SK-N-SH (cell line): ENCODE data around the gene PLAC8. TPM values are rescaled to one million over a fixed set of nuclear protein-coding genes. Genes with fewer than 3 reads are reported as not detected.

Source experiments
- CTCF ChIA-PET: fragments of 300-600, 350-600 bp; formaldehyde crosslinking; extraction: SDS; loops from one replicate; lab custom pipeline; 2021; lab: Yijun Ruan, JAX
- POLR2A ChIA-PET: fragments of 350-600 bp; sonication (Branson Sonifier 250); formaldehyde crosslinking; extraction: SDS; loops from one replicate; lab custom pipeline; 2020; ENCODE audit warnings: antibody characterized with exemption, inconsistent platforms; lab: Yijun Ruan, JAX
- DNase-seq: peaks from one replicate; pipeline ENCODE4 v3.0.0; 2012
- H2AFZ ChIP-seq: fragments of 200-600 bp; sonication (generic); 2 replicates; pipeline ENCODE4 v1.8.1; 2016; ENCODE audit warnings: antibody characterized with exemption, mild to moderate bottlenecking, low read depth
- H3F3A ChIP-seq: fragments of 200-600 bp; sonication (generic); replicated peaks from 2 replicates; pipeline ENCODE3; 2016; ENCODE audit warnings: antibody characterized with exemption, mild to moderate bottlenecking; ENCODE audit not compliant: insufficient read depth
- H3K27ac ChIP-seq, 2 experiments: fragments of 200-500 bp in 1 of 2; fragments of 200-600 bp in 1 of 2; sonication (Bioruptor generic) in 1 of 2; sonication (generic), shearing (Covaris generic) in 1 of 2; 2 replicates each; pipeline versions ENCODE4 v1.5.1 to v1.6.1; 2014 to 2016; ENCODE audit warnings: low read depth in 2 of 2, inconsistent platforms in 1 of 2, low read length in 1 of 2, mild to moderate bottlenecking in 1 of 2, mixed read lengths in 1 of 2
- H3K27me3 ChIP-seq: fragments of 200-600 bp; sonication (generic), shearing (Covaris generic); 2 replicates; pipeline ENCODE4 v1.6.1; 2016; ENCODE audit warnings: mixed run types; ENCODE audit not compliant: insufficient read depth
- H3K36me3 ChIP-seq, 2 experiments: fragments of 200-500 bp in 1 of 2; fragments of 200-600 bp in 1 of 2; sonication (Bioruptor generic) in 1 of 2; sonication (generic) in 1 of 2; replicated peaks in 1 of 2; 2 replicates each; pipeline versions ENCODE3 to v1.5.1; 2014 to 2016; ENCODE audit warnings: low read length in 1 of 2, mild to moderate bottlenecking in 1 of 2; ENCODE audit not compliant: insufficient read depth in 2 of 2, control insufficient read depth in 1 of 2
- H3K4me1 ChIP-seq, 2 experiments: fragments of 200-500 bp in 1 of 2; fragments of 200-600 bp in 1 of 2; sonication (Bioruptor generic) in 1 of 2; sonication (generic), shearing (Covaris generic) in 1 of 2; 2 replicates each; pipeline versions ENCODE4 v1.5.1 to v1.6.1; 2014 to 2016; ENCODE audit warnings: low read depth in 1 of 2, low read length in 1 of 2, mixed run types in 1 of 2; ENCODE audit not compliant: insufficient read depth in 2 of 2, control insufficient read depth in 1 of 2
- H3K4me2 ChIP-seq: fragments of 200-600 bp; sonication (generic), shearing (Covaris generic); 2 replicates; pipeline ENCODE4 v1.6.1; 2017; ENCODE audit warnings: mixed run types
- H3K4me3 ChIP-seq, 2 experiments: fragments of 200-500 bp in 1 of 2; fragments of 200-600 bp in 1 of 2; sonication (Bioruptor generic) in 1 of 2; sonication (generic), shearing (Covaris generic) in 1 of 2; 2 replicates each; pipeline versions ENCODE4 v1.5.1 to v1.8.1; 2014 to 2016; ENCODE audit warnings: low read depth in 2 of 2, inconsistent platforms in 1 of 2, low read length in 1 of 2, mild to moderate bottlenecking in 1 of 2, mixed read lengths in 1 of 2, moderate library complexity in 1 of 2
- H3K79me2 ChIP-seq: fragments of 200-600 bp; sonication (generic); 2 replicates; pipeline ENCODE4 v1.8.1; 2017; ENCODE audit warnings: mild to moderate bottlenecking; ENCODE audit not compliant: insufficient read depth
- H3K9ac ChIP-seq: fragments of 200-600 bp; sonication (generic); 2 replicates; pipeline ENCODE4 v1.6.1; 2017; ENCODE audit warnings: mixed run types
- H3K9me2 ChIP-seq: fragments of 200-600 bp; sonication (generic); 2 replicates; pipeline ENCODE4 v1.6.1; 2017; ENCODE audit warnings: mixed run types
- H3K9me3 ChIP-seq: fragments of 200-600 bp; sonication (generic); 2 replicates; pipeline ENCODE4 v1.6.1; 2017; ENCODE audit warnings: mixed run types, mild to moderate bottlenecking, moderate library complexity
- H4K20me1 ChIP-seq: fragments of 200-600 bp; sonication (generic); 2 replicates; pipeline ENCODE4 v1.6.1; 2017; ENCODE audit warnings: mild to moderate bottlenecking, mixed run types; ENCODE audit not compliant: insufficient read depth
- CHD2 ChIP-seq: fragments of 150-350 bp; IDR thresholded peaks from 2 replicates; pipeline ENCODE4 v1.6.1; 2018; ENCODE audit warnings: low read length; ENCODE audit not compliant: partially characterized antibody
- ELF1 ChIP-seq: IDR thresholded peaks from 2 replicates; pipeline ENCODE4 v1.4.0; 2012
- FOSL2 ChIP-seq: IDR thresholded peaks from 2 replicates; pipeline ENCODE4 v1.4.0; 2012; ENCODE audit warnings: low read depth, mild to moderate bottlenecking, moderate library complexity, borderline replicate concordance
- FOXM1 ChIP-seq: IDR thresholded peaks from 2 replicates; pipeline ENCODE4 v1.4.0; 2012; ENCODE audit warnings: low read depth, mild to moderate bottlenecking
- GABPA ChIP-seq: IDR thresholded peaks from 2 replicates; pipeline ENCODE4 v1.4.0; 2012; ENCODE audit warnings: low read depth, mild to moderate bottlenecking
- GATA2 ChIP-seq: sonication (generic); formaldehyde crosslinking; IDR thresholded peaks from 2 replicates; pipeline ENCODE4 v1.5.0; 2020; ENCODE audit warnings: mild to moderate bottlenecking, missing genetic modification reagents
- JUND ChIP-seq: IDR thresholded peaks from 2 replicates; pipeline ENCODE4 v1.4.0; 2012
- NRF1 ChIP-seq: IDR thresholded peaks from 2 replicates; pipeline ENCODE4 v1.6.1; 2012; ENCODE audit warnings: low read depth, mild to moderate bottlenecking, low read length
- POLR2AphosphoS5 ChIP-seq: IDR thresholded peaks from 2 replicates; pipeline ENCODE4 v1.6.1; 2012; ENCODE audit warnings: low read depth, low read length
- RAD21 ChIP-seq: IDR thresholded peaks from 2 replicates; pipeline ENCODE4 v1.6.1; 2012; ENCODE audit warnings: mild to moderate bottlenecking, low read length
- RXRA ChIP-seq: IDR thresholded peaks from 2 replicates; pipeline ENCODE4 v1.4.0; 2012; ENCODE audit warnings: low read depth, mild to moderate bottlenecking, borderline replicate concordance
- SMC3 ChIP-seq: IDR thresholded peaks from 2 replicates; pipeline ENCODE4 v1.6.1; 2012; ENCODE audit warnings: low read depth, low read length, improper control_type of control experiment
- TCF12 ChIP-seq: IDR thresholded peaks from 2 replicates; pipeline ENCODE4 v1.4.0; 2012
- YY1 ChIP-seq: IDR thresholded peaks from 2 replicates; pipeline ENCODE4 v1.4.0; 2012; ENCODE audit warnings: low read depth, mild to moderate bottlenecking
- ZBTB33 ChIP-seq: IDR thresholded peaks from 2 replicates; pipeline ENCODE4 v1.4.0; 2012; ENCODE audit warnings: low read depth, borderline replicate concordance
- WGBS: methylation state at CpG from one replicate; pipeline ENCODE4 v1.1.6; 2017; ENCODE audit warnings: low lambda C conversion rate; 5-methylcytosine and 5-hydroxymethylcytosine counted together
- polyA plus RNA-seq, 3 experiments: library from polyadenylated mRNA; depleted of rRNA; stranded (reverse); fragments of >200 nt; gene quantifications; 2 replicates each; pipeline ENCODE4 v1.2.3, GENCODE V29; 2012
- TF ChIP-seq, protein P1 (sequence below): IDR thresholded peaks from 2 replicates; pipeline ENCODE4; 2012
- TF ChIP-seq, protein P2 (sequence below): IDR thresholded peaks from 2 replicates; pipeline ENCODE4 v1.4.0; 2012; ENCODE audit warnings: low read depth
- TF ChIP-seq, protein P3 (sequence below): IDR thresholded peaks from 2 replicates; pipeline ENCODE4 v1.4.0; 2012; ENCODE audit warnings: low read depth, borderline replicate concordance

The PLAC8 gene
- polyA plus RNA-seq, 1 of the 3 experiments (the other 2 are of a cell fraction), result 11.3 TPM

GRCh38 chr4:83121246-83121645 lies 6.7 kb upstream of the PLAC8 start:
- 31% methylated on average over 5 of the region's 5 CpGs for WGBS
- H3K9me3 ChIP-seq, result no peaks in the 10 kb centered on the region
- H3K27me3 ChIP-seq, result no peaks in the 10 kb centered on the region
- POLR2A ChIA-PET, result no interaction called here
- H3K9me2 ChIP-seq, result no peaks in the 10 kb centered on the region
- H3K9ac ChIP-seq, result no peak overlapping the region
- H3K79me2 ChIP-seq, result no peaks in the 10 kb centered on the region
- TF ChIP-seq ZBTB33 (no peak), RXRA (no peak), JUND (no peak), FOSL2 (no peak), GATA2 (CRISPR knock-in tag) (no peak), CHD2 (no peak), POLR2AphosphoS5 (no peak), SMC3 (no peak), ELF1 (no peak)
- TF ChIP-seq, protein P1, sequence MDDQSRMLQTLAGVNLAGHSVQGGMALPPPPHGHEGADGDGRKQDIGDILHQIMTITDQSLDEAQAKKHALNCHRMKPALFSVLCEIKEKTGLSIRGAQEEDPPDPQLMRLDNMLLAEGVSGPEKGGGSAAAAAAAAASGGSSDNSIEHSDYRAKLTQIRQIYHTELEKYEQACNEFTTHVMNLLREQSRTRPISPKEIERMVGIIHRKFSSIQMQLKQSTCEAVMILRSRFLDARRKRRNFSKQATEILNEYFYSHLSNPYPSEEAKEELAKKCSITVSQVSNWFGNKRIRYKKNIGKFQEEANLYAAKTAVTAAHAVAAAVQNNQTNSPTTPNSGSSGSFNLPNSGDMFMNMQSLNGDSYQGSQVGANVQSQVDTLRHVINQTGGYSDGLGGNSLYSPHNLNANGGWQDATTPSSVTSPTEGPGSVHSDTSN, result no peak
- TF ChIP-seq, all 33 proteins: peak for 0
- no peak overlapping the region for H3K4me3 ChIP-seq
- H3K4me1 ChIP-seq, result no peaks in the 10 kb centered on the region
- H3K4me2 ChIP-seq, result no peak overlapping the region
- H3K36me3 ChIP-seq, result peaks cover 0 to 4% of the 10 kb centered on the region in 2 experiments
- no peak overlapping the region for H3K27ac ChIP-seq
- H3F3A ChIP-seq, result no peaks in the 10 kb centered on the region
- no peak overlapping the region for H2AFZ ChIP-seq
- no peaks in the 10 kb centered on the region for H4K20me1 ChIP-seq
- CTCF ChIA-PET, result no interaction called here
- no peak for DNase-seq

DNA sequence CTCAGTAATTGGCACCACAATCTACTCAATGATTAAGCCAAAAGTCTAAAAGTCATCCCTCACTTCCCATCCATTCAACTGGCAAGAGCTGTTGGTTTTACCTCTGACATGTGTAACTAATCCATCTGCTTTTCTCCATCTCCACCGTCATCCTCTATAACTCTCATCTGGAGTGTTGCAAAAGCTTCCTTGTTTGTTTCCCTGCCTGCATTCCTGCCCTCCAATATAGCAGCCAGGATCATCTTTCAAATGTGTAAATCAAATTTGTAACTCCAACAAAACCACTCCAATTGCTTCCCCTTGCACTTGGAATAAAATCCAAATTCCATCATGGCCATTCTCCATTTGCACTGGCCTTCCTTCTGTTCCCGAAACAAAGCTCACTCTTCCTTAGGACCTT lies 4.3 kb upstream of the PLAC8 start:
- POLR2A ChIA-PET, result no interaction called here
- Histone ChIP-seq H3K9ac (no peak overlapping the region), H3K4me2 (no peak overlapping the region), H3K4me1 (peaks cover 0 to 17% of the 10 kb centered on the region in 2 experiments; a peak in 2 of 4 replicates), H3K4me3 (no peak overlapping the region), H3K27ac (no peak overlapping the region), H3K79me2 (no peaks in the 10 kb centered on the region), H3K36me3 (peaks cover 0 to 4% of the 10 kb centered on the region in 2 experiments), H3K9me2 (no peaks in the 10 kb centered on the region), H4K20me1 (no peaks in the 10 kb centered on the region), H3K9me3 (no peaks in the 10 kb centered on the region), H3K27me3 (no peaks in the 10 kb centered on the region), H3F3A (peaks cover 7% of the 10 kb centered on the region), H2AFZ (no peak overlapping the region)
- CTCF ChIA-PET, result interaction anchor here (1.5 kb wide), 1 partner anchor 9 kb away, joined by 6 read pairs; no protein-coding TSS in a partner anchor
- no peak for TF ChIP-seq FOXM1
- TF ChIP-seq RXRA, result no peak
- TF ChIP-seq, protein P2, sequence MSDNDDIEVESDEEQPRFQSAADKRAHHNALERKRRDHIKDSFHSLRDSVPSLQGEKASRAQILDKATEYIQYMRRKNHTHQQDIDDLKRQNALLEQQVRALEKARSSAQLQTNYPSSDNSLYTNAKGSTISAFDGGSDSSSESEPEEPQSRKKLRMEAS, result no peak
- no peak for TF ChIP-seq RAD21
- TF ChIP-seq, protein P3, sequence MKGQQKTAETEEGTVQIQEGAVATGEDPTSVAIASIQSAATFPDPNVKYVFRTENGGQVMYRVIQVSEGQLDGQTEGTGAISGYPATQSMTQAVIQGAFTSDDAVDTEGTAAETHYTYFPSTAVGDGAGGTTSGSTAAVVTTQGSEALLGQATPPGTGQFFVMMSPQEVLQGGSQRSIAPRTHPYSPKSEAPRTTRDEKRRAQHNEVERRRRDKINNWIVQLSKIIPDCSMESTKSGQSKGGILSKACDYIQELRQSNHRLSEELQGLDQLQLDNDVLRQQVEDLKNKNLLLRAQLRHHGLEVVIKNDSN, result no peak
- TF ChIP-seq GABPA, result no peak
- TF ChIP-seq YY1, result no peak
- TF ChIP-seq NRF1, result no peak
- TF ChIP-seq TCF12, result no peak
- no peak for TF ChIP-seq GATA2 (CRISPR knock-in tag)
- 51% methylated on average over 2 of the region's 2 CpGs for WGBS
- no peak for DNase-seq
